Osteoblast (primary cell): ENCODE data around the gene GTSE1. TPM values are rescaled to one million over a fixed set of nuclear protein-coding genes. Genes with fewer than 3 reads are reported as not detected.

Experiments used
- DNase-seq: peaks from one replicate; pipeline ENCODE4 v3.0.0; 2011; ENCODE audit warnings: low spot score, mixed read lengths; ENCODE audit not compliant: insufficient read length; ENCODE audit errors: missing footprints
- H2AFZ ChIP-seq: 2 replicates; pipeline ENCODE4 v1.6.0; 2011; ENCODE audit warnings: mild to moderate bottlenecking, low read length
- H3K27ac ChIP-seq: 2 replicates; pipeline ENCODE4 v1.5.1; 2011; ENCODE audit warnings: mild to moderate bottlenecking, low read depth, low read length, moderate library complexity
- H3K27me3 ChIP-seq: 2 replicates; pipeline ENCODE4 v1.6.0; 2012; ENCODE audit warnings: mild to moderate bottlenecking, control low read depth, inconsistent platforms, low read length, moderate library complexity; ENCODE audit not compliant: insufficient read depth
- H3K36me3 ChIP-seq: 2 replicates; pipeline ENCODE4 v1.5.1; 2011; ENCODE audit warnings: mild to moderate bottlenecking, low read length, control low read depth, moderate library complexity; ENCODE audit not compliant: insufficient read depth
- H3K4me1 ChIP-seq: 2 replicates; pipeline ENCODE4 v1.5.1; 2011; ENCODE audit warnings: mild to moderate bottlenecking, low read length, control low read depth, moderate library complexity; ENCODE audit not compliant: insufficient read depth
- H3K4me2 ChIP-seq: 2 replicates; pipeline ENCODE4 v1.6.0; 2011; ENCODE audit warnings: mild to moderate bottlenecking, low read length; ENCODE audit not compliant: insufficient read depth
- H3K4me3 ChIP-seq: fragments of 200-600 bp; sonication (generic); 3 replicates; pipeline ENCODE4 v1.5.1; 2012; ENCODE audit warnings: mild to moderate bottlenecking, low read length, inconsistent platforms; ENCODE audit not compliant: insufficient read depth
- H3K79me2 ChIP-seq: 2 replicates; pipeline ENCODE4 v1.6.0; 2012; ENCODE audit warnings: mild to moderate bottlenecking, low read length, control low read depth, inconsistent platforms; ENCODE audit not compliant: insufficient read depth
- H3K9me3 ChIP-seq: 2 replicates; pipeline ENCODE4 v1.5.1; 2011; ENCODE audit warnings: low read depth, low read length, control low read depth
- H4K20me1 ChIP-seq: 2 replicates; pipeline ENCODE4 v1.6.0; 2012; ENCODE audit warnings: mild to moderate bottlenecking, low read length, control low read depth; ENCODE audit not compliant: insufficient read depth
- total RNA-seq: library from RNA; depleted of rRNA; stranded (reverse); fragments of >200 nt; gene quantifications from 2 replicates; pipeline ENCODE4 v1.2.3, GENCODE V29; 2012
- TF ChIP-seq, protein P1 (sequence below): IDR thresholded peaks from 2 replicates; pipeline ENCODE4 v1.5.1; 2011; ENCODE audit warnings: mild to moderate bottlenecking, low read depth, low read length, moderate library complexity; ENCODE audit errors: extremely low read depth

GTSE1 gene
- total RNA-seq, 1 donor: 1.8 TPM

DNA sequence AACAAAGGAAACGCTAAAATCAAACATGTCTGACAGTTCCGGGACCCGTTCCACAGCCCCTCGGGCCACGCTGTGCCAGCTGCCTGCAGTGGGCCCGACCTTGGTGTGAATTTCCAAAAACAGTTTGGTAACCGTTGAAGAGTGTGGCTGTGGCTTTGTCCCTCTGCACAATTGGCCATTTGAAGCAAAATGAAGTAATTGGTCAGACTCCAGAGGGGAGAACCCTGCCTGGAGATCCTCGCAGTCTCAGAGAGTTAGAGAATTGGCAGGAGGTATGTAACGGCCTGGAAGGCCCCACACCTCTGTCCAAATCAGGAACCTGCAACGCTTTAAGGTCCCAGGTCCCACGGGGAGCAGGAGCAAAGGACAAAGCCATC lies 65.1 kb downstream of the GTSE1 start:
- peak; percentile 73 for DNase-seq
- no peak overlapping the region for H3K27ac ChIP-seq
- H3K4me1 ChIP-seq: no peaks in the 10 kb centered on the region
- no peaks in the 10 kb centered on the region for H3K79me2 ChIP-seq
- peaks cover 10% of the 10 kb centered on the region for H3K27me3 ChIP-seq
- no peak overlapping the region for H3K4me2 ChIP-seq
- TF ChIP-seq, protein P1, sequence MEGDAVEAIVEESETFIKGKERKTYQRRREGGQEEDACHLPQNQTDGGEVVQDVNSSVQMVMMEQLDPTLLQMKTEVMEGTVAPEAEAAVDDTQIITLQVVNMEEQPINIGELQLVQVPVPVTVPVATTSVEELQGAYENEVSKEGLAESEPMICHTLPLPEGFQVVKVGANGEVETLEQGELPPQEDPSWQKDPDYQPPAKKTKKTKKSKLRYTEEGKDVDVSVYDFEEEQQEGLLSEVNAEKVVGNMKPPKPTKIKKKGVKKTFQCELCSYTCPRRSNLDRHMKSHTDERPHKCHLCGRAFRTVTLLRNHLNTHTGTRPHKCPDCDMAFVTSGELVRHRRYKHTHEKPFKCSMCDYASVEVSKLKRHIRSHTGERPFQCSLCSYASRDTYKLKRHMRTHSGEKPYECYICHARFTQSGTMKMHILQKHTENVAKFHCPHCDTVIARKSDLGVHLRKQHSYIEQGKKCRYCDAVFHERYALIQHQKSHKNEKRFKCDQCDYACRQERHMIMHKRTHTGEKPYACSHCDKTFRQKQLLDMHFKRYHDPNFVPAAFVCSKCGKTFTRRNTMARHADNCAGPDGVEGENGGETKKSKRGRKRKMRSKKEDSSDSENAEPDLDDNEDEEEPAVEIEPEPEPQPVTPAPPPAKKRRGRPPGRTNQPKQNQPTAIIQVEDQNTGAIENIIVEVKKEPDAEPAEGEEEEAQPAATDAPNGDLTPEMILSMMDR: no peak
- no peak overlapping the region for H2AFZ ChIP-seq
- H3K4me3 ChIP-seq: no peak overlapping the region
- H3K9me3 ChIP-seq: no peaks in the 10 kb centered on the region
- no peaks in the 10 kb centered on the region for H4K20me1 ChIP-seq
- no peaks in the 10 kb centered on the region for H3K36me3 ChIP-seq

DNA sequence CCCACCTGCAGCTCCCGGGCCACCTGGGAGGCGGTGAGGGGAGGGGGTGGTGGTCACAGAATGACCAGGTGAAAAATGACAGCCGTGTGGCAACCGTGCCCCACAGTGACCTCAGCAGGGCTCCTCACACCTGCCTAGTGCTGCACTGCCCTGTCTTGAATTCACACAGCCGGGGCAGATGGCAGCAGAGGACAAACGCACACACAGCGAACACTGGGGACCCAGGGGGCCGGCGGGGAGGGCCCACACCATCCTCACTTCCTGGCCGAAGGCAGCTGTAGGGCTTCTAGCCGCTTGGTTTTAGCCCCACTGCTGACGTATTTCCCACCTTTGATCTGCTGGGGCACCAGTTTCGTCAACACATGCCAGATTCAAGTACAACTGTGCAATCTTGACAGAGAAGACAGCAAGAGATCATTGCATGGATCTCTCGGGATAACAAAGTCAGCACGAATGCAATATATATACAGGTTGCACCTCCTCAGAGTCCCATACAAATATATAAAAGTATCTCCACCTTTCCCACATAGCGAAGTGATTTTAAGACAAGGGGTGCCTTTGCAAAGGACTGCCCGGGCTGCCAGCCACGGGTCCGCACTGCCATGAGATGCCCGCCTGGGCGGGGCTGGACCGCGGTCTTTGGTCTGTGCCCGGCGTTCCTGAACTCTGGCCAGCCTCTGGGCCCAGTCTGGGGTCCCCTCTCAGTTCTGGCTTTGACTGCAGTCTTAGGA lies 65.7 kb downstream of the GTSE1 start:
- no peak overlapping the region for H3K4me3 ChIP-seq
- no peaks in the 10 kb centered on the region for H4K20me1 ChIP-seq
- H3K27me3 ChIP-seq: peaks cover 10% of the 10 kb centered on the region
- H2AFZ ChIP-seq: no peak overlapping the region
- H3K4me2 ChIP-seq: no peak overlapping the region
- peak; percentile 93 for DNase-seq
- H3K79me2 ChIP-seq: no peaks in the 10 kb centered on the region
- no peaks in the 10 kb centered on the region for H3K9me3 ChIP-seq
- no peaks in the 10 kb centered on the region for H3K36me3 ChIP-seq
- H3K4me1 ChIP-seq: no peaks in the 10 kb centered on the region
- TF ChIP-seq, protein P1: no peak
- H3K27ac ChIP-seq: no peak overlapping the region

DNA sequence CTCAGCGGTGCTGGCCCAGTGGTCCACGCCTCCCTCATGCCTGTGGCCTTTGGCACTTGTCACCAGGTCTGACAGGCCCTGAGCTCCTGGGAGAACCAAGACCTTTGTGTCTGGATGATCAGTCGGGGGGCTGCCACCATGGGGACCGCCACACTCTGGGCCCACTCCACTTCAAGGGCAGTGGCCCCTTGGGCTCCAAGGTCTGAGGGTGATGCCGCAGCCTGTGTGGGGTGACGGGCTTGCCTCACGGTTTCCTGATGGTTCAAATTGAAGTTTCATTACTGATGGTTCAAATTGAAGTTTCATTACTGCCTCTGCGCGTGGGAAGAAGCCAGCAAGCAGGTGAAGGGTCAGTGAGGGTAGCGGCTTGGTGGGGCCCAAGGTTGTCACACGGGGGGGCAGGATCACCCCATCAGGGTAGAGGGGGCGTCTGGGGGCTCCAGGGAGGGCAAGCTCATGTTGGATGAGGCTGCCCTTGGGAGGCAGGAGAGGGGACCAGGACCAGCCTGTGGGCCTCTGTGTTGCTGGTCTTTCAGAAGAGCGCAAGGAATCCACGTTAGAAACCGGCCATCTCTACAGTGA lies 66.4 kb downstream of the GTSE1 start:
- Histone ChIP-seq H3K4me3 (no peak overlapping the region), H3K27ac (no peak overlapping the region), H3K27me3 (peaks cover 10% of the 10 kb centered on the region), H3K79me2 (no peaks in the 10 kb centered on the region), H3K4me1 (no peaks in the 10 kb centered on the region), H2AFZ (no peak overlapping the region), H3K36me3 (no peaks in the 10 kb centered on the region), H4K20me1 (no peaks in the 10 kb centered on the region), H3K9me3 (no peaks in the 10 kb centered on the region), H3K4me2 (no peak overlapping the region)
- peak; percentile 69 for DNase-seq
- TF ChIP-seq, protein P1: no peak

DNA sequence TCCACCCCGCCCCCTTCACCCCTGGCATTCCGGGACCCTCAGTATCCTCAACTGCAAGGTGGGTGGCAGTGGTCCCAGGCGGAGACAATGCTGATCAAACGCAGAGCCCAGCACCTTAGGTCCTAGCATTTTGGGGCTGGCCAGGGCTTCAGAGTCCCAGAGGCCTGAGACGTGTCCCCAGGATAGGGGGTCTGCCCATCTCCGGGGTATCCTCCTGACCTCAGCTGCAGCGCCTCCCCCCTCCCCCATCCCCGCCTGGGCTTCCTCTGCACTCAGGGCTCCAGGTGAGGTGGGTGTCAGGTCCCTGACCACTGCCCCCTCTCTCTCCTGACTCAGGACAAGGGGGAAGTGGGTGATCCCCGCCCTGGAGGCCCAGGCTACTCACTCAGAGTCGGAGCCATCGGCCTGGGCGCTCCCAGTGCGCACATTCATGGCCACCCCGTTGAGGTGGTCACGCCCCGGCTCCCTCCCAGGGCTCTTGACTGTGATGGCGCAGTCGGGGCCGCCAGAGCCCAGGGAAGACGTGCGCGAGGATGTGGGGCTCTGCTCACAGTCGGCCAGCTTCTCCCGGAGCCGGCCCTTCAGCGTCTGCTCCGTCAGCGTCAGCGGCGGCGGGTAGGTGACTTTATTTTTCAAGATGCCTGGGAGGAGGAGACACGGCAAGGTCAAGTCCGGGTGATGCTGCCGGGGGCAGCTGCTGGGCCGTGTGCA lies 67.1 kb downstream of the GTSE1 start:
- Histone ChIP-seq H4K20me1 (no peaks in the 10 kb centered on the region), H3K27me3 (peaks cover 10% of the 10 kb centered on the region), H2AFZ (no peak overlapping the region), H3K79me2 (no peaks in the 10 kb centered on the region), H3K4me3 (no peak overlapping the region), H3K36me3 (no peaks in the 10 kb centered on the region), H3K9me3 (no peaks in the 10 kb centered on the region), H3K4me1 (no peaks in the 10 kb centered on the region), H3K4me2 (no peak overlapping the region), H3K27ac (no peak overlapping the region)
- DNase-seq: peak; percentile 68
- TF ChIP-seq, protein P1: no peak
